GM20431 (cell line): ENCODE data around the gene SCNN1A.

Experiments used
- in situ Hi-C: fragments of 300-500 bp; cut with MseI, MboI; formaldehyde crosslinking; loops from one replicate; pipeline ENCODE4 v1.15.0; 2020; ENCODE audit warnings: low sequenced_read_pairs; ENCODE audit not compliant: unreplicated experiment

Gene SCNN1A

DNA sequence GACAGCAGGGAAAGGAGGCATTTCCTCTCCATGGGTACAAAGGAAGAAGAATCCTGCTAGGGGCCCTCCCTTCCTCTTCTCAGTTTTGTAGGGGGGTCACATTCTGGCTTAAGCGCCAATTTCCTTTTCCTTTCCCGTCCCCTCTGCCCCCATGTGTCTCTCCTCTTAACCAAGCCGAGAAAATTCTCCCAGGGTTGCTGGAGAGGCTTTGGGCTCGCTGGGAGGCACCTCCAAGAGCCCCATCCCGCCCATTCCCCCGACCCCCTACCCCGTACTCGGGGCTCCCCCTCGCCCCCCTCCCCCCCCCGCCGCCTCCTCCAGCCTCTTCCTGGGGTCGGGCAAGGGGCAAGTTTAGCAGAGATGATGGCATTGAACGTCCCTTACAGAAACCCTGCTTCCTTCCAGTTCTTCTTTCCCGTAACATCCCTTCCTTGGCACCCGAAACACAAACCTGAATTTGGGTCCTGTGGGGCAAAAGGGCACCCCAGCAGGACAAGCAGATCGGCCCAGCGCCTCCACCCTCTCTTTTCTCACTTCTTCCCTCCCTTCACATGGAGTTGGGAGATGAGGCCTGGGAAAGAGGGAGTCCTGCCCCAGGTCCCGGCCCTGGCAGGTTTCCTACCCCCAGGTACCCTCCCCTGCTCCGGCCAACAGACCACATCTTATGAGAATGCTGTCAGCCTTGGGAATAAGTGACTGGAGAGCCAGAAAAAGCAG is 51.2 kb downstream of the SCNN1A start:
- in situ Hi-C loops, result no loop called here

GRCh38 chr12:6323340-6323994 is 51.9 kb downstream of the SCNN1A start:
- in situ Hi-C loops, result no loop called here

GRCh38 chr12:6322969-6323339 is 52.4 kb downstream of the SCNN1A start:
- in situ Hi-C loops, result no loop called here

DNA sequence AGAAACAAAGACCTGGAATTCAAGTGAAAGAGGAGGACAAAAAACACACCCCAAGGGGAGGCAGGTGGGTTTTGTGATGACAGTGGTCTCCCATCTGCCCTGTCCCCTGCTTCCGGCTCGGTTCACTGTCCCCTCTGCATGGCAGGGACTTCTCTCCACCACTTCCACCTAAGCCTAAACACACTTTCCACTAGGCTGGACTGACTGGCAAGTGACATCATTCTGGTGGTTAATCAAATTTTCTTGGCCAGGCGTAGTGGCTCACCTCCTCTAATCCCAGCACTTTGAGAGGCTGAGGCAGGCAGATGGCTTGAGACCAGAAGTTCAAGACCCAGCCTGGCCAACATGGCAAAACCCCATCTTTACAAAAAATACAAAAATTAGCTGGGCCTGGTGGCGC is 53.0 kb downstream of the SCNN1A start:
- in situ Hi-C loops, result no loop called here

DNA sequence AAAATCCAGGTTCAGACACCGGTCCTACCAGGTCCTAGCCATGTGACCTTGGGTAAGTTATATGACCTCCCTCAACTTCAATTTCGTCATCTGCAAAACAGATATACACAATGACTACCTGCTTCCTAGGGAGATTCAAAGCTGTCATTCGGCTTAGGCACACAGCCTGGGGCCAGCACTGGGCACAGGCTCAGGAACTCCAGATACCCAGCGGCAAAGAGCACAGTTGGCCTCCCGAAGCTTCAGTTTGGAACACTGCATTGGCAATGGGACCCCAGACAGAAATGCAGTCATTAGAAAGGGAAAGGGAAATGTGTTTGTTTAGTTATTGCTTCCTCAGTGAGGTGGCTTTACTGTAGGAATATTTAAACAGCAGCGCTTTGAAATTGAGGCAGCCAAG is 53.5 kb downstream of the SCNN1A start:
- in situ Hi-C loops, result no loop called here

- in situ Hi-C loops, result no loop called here
Measured at GRCh38 chr12:6319446-6319845, 55.9 kb downstream of the SCNN1A start.

DNA sequence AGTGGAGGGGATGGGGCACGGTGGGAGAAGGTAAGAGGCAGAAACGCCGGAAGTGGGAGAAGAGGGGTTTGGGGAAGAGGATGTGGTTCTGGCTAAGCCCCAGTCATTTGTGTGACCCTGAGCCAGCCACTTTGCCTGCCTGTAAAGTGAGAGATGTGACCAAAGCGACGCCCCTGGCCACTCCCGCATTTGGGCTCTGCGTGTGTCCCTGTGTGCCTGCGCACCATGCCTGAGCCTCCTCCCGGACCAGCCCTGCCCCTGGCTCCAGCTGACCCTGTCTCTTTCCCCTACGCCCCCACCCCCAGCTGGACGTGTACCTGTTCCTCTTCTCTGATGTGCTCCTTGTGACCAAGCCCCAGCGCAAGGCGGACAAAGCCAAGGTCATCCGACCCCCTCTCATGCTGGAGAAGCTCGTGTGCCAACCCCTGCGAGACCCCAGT is 56.9 kb downstream of the SCNN1A start:
- in situ Hi-C loops, result no loop called here

- in situ Hi-C loops, result no loop called here
Measured at GRCh38 chr12:6317693-6318439, 57.5 kb downstream of the SCNN1A start.

GRCh38 chr12:6316921-6317692 is 58.3 kb downstream of the SCNN1A start:
- in situ Hi-C loops, result no loop called here

DNA sequence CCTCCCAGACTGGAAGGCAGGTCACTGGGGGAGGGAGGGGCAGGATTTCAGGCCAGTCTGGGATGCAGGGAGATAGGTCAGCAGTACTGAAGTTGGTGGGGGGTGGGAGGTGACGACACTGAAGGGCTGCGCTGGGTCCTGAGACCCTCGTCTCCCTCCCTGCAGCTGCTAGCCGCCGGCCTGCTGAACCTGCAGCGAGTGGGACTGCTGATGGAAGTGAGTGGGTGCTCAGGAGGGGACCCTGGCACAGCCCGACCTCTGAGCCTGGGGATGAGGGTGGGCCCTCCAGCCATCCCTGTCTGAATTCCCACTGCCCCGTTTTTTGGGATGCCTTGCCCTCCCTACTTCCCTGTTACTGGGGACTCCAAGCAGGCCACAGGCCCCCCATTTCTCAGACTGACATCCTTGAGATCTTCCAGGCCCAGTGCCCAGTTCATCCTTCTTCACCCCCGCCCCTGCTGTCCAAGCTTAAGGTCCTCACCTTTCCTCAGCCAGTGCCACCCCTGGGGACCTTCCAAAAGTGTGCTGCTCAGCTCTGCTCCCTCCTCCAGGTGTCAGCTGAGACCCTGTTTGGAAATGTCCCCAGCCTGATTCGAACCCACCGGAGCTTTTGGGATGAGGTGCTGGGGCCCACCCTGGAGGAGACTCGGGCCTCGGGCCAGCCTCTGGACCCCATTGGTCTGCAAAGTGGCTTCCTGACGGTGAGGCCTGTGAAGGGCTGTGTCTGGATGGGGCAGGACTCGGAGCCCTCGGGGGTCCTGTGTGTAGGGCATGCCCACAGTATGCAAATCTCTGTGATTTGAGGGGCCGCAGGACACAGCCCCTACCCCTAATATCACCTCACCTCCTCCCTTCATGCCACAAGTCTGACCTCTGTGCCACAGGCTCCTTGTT is 59.4 kb downstream of the SCNN1A start:
- in situ Hi-C loops, result no loop called here

DNA sequence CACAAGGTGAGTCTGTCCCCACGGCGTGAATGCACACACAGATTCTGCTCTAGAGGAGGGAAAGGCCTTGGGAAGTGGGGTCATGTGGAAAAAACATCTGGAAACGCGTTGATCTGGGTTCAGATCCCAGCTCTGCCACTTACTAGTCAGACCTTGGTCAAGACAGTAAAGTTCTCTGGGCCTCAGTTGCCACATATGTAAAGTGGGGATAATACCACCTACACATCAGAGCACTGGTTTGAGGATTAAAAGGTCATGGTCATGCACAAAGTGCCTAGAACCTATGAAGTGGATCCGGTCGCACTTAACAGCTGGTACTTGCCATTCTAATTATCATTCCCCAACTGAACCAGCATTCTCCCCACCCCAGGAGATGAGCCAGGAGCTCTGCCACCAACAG is 60.2 kb downstream of the SCNN1A start:
- in situ Hi-C loops, result no loop called here

DNA sequence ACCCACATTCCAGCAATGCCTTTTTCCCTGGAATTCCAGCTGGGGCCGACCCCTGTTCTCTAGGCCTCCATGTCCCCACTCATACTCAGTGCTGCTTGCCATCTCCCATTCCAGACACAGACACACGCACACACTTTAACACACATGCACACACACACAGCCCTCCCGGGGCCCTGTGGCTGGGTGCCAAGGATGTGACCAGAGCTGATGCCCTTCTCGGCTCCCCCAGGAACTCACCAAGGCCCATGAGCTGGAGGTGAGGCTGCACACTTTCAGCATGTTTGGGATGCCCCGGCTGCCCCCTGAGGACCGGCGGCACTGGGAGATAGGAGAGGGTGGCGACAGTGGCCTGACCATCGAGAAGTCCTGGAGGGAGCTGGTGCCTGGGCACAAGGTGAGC is 60.6 kb downstream of the SCNN1A start:
- in situ Hi-C loops, result no loop called here

- in situ Hi-C loops, result no loop called here
Measured at GRCh38 chr12:6313326-6313940, 61.9 kb downstream of the SCNN1A start.

- in situ Hi-C loops, result no loop called here
Measured at GRCh38 chr12:6312529-6313325, 62.6 kb downstream of the SCNN1A start.

GRCh38 chr12:6311822-6312528 is 63.4 kb downstream of the SCNN1A start:
- in situ Hi-C loops, result no loop called here

- in situ Hi-C loops, result no loop called here
Measured at GRCh38 chr12:6310771-6311610, 64.4 kb downstream of the SCNN1A start.

GRCh38 chr12:6307529-6307928 is 67.8 kb downstream of the SCNN1A start:
- in situ Hi-C loops, result no loop called here
